ENCODE results near the gene LY6G6F. TPM values are rescaled to one million over a fixed set of nuclear protein-coding genes. Genes with fewer than 3 reads are reported as not detected.

The LY6G6F gene
- total and polyA plus RNA-seq, 2 donors (not counting 3 experiments of a cell fraction or from before 2014, with no cell fraction given): not detected

DNA sequence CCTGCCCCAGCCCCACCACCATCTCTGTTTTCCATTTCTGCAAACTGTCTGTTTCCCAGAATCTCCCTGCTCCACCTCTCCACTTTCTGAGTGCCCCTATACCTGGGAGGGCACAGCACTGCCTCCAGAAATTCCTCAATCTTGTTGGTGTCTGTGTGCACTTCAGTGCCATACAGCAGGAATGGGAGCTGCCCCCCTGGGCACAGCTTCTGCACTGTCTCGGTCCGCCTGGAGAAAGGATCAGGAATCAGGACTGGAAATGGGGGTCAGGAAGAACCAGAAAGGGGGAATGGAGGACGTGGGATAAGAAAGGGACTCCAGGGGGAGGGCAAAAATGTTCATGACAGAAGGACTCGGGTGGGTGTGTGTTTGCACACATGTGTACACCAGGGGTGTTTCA lies 27.1 kb downstream of the LY6G6F start:
- H3K4me1 ChIP-seq (ENCODE audit: control insufficient read depth, extremely low read depth, insufficient read depth, low read length): peaks cover 37% of the 10 kb centered on the region
- no peaks in the 10 kb centered on the region for H3K27me3 ChIP-seq (ENCODE audit: control insufficient read depth in 2 of 2, insufficient read depth in 2 of 2, low read length in 2 of 2)
- dilution Hi-C loops (cut with MboI; ENCODE audit: extremely low pct_ligation_motif_present, low sequenced_read_pairs): no loop called here
- H4K20me1 ChIP-seq (replicated peaks; ENCODE audit: control insufficient read depth, extremely low read depth, insufficient read depth, low read length): no peaks in the 10 kb centered on the region
- TF ChIP-seq FOS (IDR thresholded peaks at IDR 0.05; ENCODE audit: borderline replicate concordance, insufficient read depth, low read length) (no peak), POLR2A (IDR thresholded peaks at IDR 0.05; ENCODE audit: low read depth, low read length) (no peak), JUN (IDR thresholded peaks at IDR 0.05; ENCODE audit: borderline replicate concordance, insufficient read depth, insufficient read length, low read depth) (no peak), POLR2AphosphoS5 (IDR thresholded peaks at IDR 0.05; ENCODE audit: insufficient read depth, low read depth, low read length) (no peak), CTCF (IDR thresholded peaks at IDR 0.05; ENCODE audit: extremely low read depth in 1 of 2, insufficient read depth in 1 of 2, low read depth in 1 of 2, low read length in 2 of 2) (no peak), EZH2 (IDR thresholded peaks at IDR 0.05; ENCODE audit: borderline replicate concordance, low read depth, low read length, severe bottlenecking) (no peak), MYC (IDR thresholded peaks at IDR 0.05; ENCODE audit: low read depth, low read length) (no peak), MAX (IDR thresholded peaks at IDR 0.05; ENCODE audit: insufficient read depth, insufficient read length) (no peak), GATA2 (IDR thresholded peaks at IDR 0.05; ENCODE audit: insufficient read depth, insufficient read length, low read depth, low read length) (no peak)
- H3K9ac ChIP-seq (replicated peaks; ENCODE audit: extremely low read depth, insufficient read depth, low read length): peak overlapping the region; percentile 96
- H3K9me3 ChIP-seq (replicated peaks; ENCODE audit: control insufficient read depth, insufficient read depth, low read length): no peaks in the 10 kb centered on the region
- POLR2A ChIA-PET: interaction anchor here (1.0 kb wide), 1 partner anchor 94 kb away, joined by 3 read pairs; the partner anchor contains the start of gene HSPA1B
- H3K9me1 ChIP-seq (replicated peaks; ENCODE audit: control insufficient read depth, extremely low read depth, insufficient read depth, low read length): no peaks in the 10 kb centered on the region
- intact Hi-C loops (cut with micrococcal nuclease): loop anchor here (1.0 to 10.0 kb wide), 2 partner anchors 94 to 189 kb away; partner anchors contain the start of genes ATP6V1G2, DDX39B, HSPA1B and NFKBIL1
- no peak for DNase-seq (ENCODE audit: low read depth, low spot score)
- no peak overlapping the region for H2AFZ ChIP-seq (ENCODE audit: low read depth, low read length)
- H3K36me3 ChIP-seq (ENCODE audit: control insufficient read depth in 2 of 2, extremely low read depth in 1 of 2, insufficient read depth in 2 of 2, low read length in 2 of 2): peaks cover 16 to 23% of the 10 kb centered on the region in 2 experiments
- peak overlapping the region in 1 of 3 experiments; percentile 98 for H3K4me3 ChIP-seq (replicated peaks in 1 of 3; ENCODE audit: insufficient read depth in 1 of 3, low read depth in 1 of 3, low read length in 3 of 3)
- CTCF ChIA-PET: interaction anchor here (1.0 kb wide), 2 partner anchors 62 to 96 kb away, joined by 3 read pairs; partner anchors contain the start of gene VARS1
- FAIRE-seq: no peak
- H3K27ac ChIP-seq (ENCODE audit: insufficient read depth, low read depth, low read length): peak overlapping the region; percentile 94
- H3K79me2 ChIP-seq (ENCODE audit: control insufficient read depth, insufficient read depth, low read length): peaks cover 41% of the 10 kb centered on the region
- no TSS peak for BruUV-seq (replicated peaks)
- peak overlapping the region; percentile 93 for H3K4me2 ChIP-seq (ENCODE audit: insufficient read depth, low read length)

Data from endothelial cell of umbilical vein (primary cell).